HL-60 (cell line): ENCODE measurements around the gene TTLL1.

Experiments
- DNase-seq, 2 experiments: peaks; one replicate each; pipeline ENCODE4 v3.0.0-alpha.2; 2010 to 2020; ENCODE audit warnings: low read depth in 1 of 2, low spot score in 1 of 2
- H3K27ac ChIP-seq: fragments of 250-450 bp; sonication (Bioruptor Pico); replicated peaks from 2 replicates; pipeline ENCODE4 v1.5.1; 2020; ENCODE audit warnings: mild to moderate bottlenecking, moderate library complexity
- H3K27me3 ChIP-seq: fragments of 250-450 bp; sonication (Bioruptor Pico); 2 replicates; pipeline ENCODE4 v1.5.1; 2021; ENCODE audit warnings: mild to moderate bottlenecking, moderate library complexity; ENCODE audit not compliant: insufficient read depth, poor library complexity, severe bottlenecking
- H3K4me3 ChIP-seq: replicated peaks from 2 replicates; pipeline ENCODE4 v1.5.1; 2011; ENCODE audit warnings: mild to moderate bottlenecking, control low read depth, low read length; ENCODE audit not compliant: insufficient read depth
- CTCF ChIP-seq: IDR thresholded peaks from one replicate; pipeline ENCODE4 v1.5.1; 2011; ENCODE audit warnings: low read length, control low read depth, inconsistent platforms; ENCODE audit not compliant: insufficient read depth
- GABPA ChIP-seq: IDR thresholded peaks from 2 replicates; pipeline ENCODE4 v1.6.1; 2012; ENCODE audit warnings: low read depth
- POLR2AphosphoS5 ChIP-seq: IDR thresholded peaks from 2 replicates; pipeline ENCODE4 v1.6.1; 2012; ENCODE audit warnings: low read depth
- REST ChIP-seq: IDR thresholded peaks from 2 replicates; pipeline ENCODE4 v1.6.1; 2012; ENCODE audit warnings: low read depth; ENCODE audit not compliant: insufficient replicate concordance
- SPI1 ChIP-seq: IDR thresholded peaks from 2 replicates; pipeline ENCODE4 v1.6.1; 2012; ENCODE audit warnings: low read depth, mild to moderate bottlenecking, borderline replicate concordance

The TTLL1 gene

GRCh38 chr22:43001271-43002201 is 87.7 kb downstream of the TTLL1 start:
- H3K4me3 ChIP-seq: no peak overlapping the region

DNA sequence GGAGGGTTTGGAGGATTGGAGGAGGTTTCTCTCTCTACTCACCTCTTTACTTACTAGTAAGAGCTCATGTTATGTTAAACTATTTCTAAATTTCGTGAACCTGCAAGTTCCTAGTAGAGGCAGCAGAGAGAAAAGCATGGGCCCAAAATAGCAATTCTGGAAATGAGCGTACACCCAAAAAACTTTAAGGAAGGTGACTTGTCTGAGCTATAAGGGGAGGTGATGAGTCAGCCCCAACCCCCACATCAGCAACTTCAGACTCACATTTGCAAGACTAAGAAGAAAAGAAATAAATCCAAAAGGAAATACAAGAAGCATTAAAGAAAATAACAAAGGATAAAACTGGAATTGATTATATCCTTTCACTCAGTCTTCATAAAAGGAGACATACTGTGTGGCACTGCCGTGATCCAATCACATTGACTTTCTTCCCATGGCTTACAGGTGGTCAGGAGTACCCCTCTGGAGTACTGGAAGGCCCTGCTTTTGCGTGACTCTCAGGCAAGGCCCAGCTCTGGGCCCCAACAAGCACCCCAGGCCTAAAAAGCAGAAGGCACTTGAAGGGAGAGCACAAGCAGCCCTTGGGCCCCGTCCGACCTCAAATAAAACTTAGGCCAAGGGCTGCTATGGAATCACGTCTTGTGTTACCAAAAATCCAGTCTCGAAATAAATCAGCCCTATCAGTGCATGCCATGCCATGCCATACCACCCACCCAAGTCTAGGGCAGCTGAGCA is 88.6 kb downstream of the TTLL1 start:
- Histone ChIP-seq H3K27me3 (no peaks in the 10 kb centered on the region), H3K4me3 (no peak overlapping the region), H3K27ac (peak overlapping the region; percentile 94)
- DNase-seq: peak; percentile 24 to 54
- TF ChIP-seq SPI1 (peak; percentile 26; the same call in 1 of the 2 replicates), POLR2AphosphoS5 (no peak), REST (no peak), CTCF (no peak), GABPA (no peak)

More at GRCh38 chr22:43001271-43002201, 87.7 kb downstream of the TTLL1 start:
- Histone ChIP-seq H3K27me3 (no peaks in the 10 kb centered on the region), H3K27ac (peak overlapping the region; percentile 94)
- DNase-seq: peak in 1 of 2 experiments; percentile 67
- TF ChIP-seq REST: no peak
- TF ChIP-seq POLR2AphosphoS5: no peak

- TF ChIP-seq POLR2AphosphoS5 (no peak), SPI1 (no peak), GABPA (no peak), CTCF (no peak), REST (no peak)
- no peak for DNase-seq
- Histone ChIP-seq H3K27ac (peak overlapping the region; percentile 91), H3K4me3 (no peak overlapping the region), H3K27me3 (no peaks in the 10 kb centered on the region)
Observed at GRCh38 chr22:42997582-42998090, 91.6 kb downstream of the TTLL1 start.
